Peyer's patch (tissue), 4 donors: ENCODE measurements around the gene SACS.

Experiments used
- POLR2A ChIP-seq, 2 donors: fragments of 450-650 bp; IDR thresholded peaks; one replicate each; pipeline ENCODE4 v1.5.1; 2017; ENCODE audit warnings: antibody characterized with exemption in 2 of 2, mild to moderate bottlenecking in 2 of 2, moderate library complexity in 2 of 2
- TF ChIP-seq, protein P1 (sequence below), 6 experiments: fragments of 450-650 bp in 4 of 6; fragments of 200-600 bp in 2 of 6; sonication (generic) in 1 of 6; IDR thresholded peaks; one replicate each; pipeline ENCODE4 v1.5.1; 2017 to 2019; ENCODE audit warnings: antibody characterized with exemption in 6 of 6, mild to moderate bottlenecking in 3 of 6, moderate library complexity in 1 of 6

DNA sequence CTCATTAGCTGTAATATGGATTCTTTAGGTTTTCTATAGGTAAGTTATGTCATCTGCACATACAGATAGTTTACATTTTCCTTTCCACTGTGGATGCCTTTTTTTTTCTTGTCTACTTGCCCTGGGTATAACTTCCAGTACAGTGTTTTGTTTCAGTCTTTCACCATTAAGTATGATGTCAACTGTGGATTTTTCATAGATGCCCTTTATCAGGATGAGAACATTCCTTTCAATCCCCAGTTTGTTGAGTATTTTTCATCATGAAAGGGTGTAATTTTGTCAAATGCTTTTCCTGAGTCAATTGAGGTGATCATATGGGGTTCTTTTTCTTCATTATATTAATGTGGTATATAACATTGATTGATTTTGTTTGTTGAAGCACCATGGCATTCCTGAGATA, 43.6 kb upstream of the SACS start:
- TF ChIP-seq, protein P1, sequence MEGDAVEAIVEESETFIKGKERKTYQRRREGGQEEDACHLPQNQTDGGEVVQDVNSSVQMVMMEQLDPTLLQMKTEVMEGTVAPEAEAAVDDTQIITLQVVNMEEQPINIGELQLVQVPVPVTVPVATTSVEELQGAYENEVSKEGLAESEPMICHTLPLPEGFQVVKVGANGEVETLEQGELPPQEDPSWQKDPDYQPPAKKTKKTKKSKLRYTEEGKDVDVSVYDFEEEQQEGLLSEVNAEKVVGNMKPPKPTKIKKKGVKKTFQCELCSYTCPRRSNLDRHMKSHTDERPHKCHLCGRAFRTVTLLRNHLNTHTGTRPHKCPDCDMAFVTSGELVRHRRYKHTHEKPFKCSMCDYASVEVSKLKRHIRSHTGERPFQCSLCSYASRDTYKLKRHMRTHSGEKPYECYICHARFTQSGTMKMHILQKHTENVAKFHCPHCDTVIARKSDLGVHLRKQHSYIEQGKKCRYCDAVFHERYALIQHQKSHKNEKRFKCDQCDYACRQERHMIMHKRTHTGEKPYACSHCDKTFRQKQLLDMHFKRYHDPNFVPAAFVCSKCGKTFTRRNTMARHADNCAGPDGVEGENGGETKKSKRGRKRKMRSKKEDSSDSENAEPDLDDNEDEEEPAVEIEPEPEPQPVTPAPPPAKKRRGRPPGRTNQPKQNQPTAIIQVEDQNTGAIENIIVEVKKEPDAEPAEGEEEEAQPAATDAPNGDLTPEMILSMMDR (IDR thresholded peaks at IDR 0.05), result no peak
- TF ChIP-seq POLR2A (IDR thresholded peaks at IDR 0.05), result no peak
